Activated naive CD4-positive, alpha-beta T cell treated with anti-CD3 and anti-CD28 coated beads for 36 hours (primary cell): Measurements from ENCODE around the gene TMEM131. TPM values are rescaled to one million over a fixed set of nuclear protein-coding genes. Genes with fewer than 3 reads are reported as not detected.

Source experiments
- CTCF ChIA-PET: fragments of 350-600 bp; sonication (Branson Sonifier 250); formaldehyde crosslinking; loops from one replicate; lab custom pipeline; 2021; ENCODE audit warnings: antibody characterized with exemption; lab: Charles Lee
- DNase-seq: peaks from one replicate; pipeline ENCODE4 v3.0.0-alpha.2; 2020
- H3K27ac Mint-ChIP-seq: one replicate; pipeline ENCODE4 v1.8.0; 2021; ENCODE audit warnings: mild to moderate bottlenecking, mixed read lengths
- H3K27me3 Mint-ChIP-seq: one replicate; pipeline ENCODE4 v1.8.0; 2021; ENCODE audit warnings: low read depth, mixed read lengths
- H3K36me3 Mint-ChIP-seq: one replicate; pipeline ENCODE4 v1.8.0; 2021; ENCODE audit warnings: low read depth, mixed read lengths
- H3K4me1 Mint-ChIP-seq: one replicate; pipeline ENCODE4 v1.8.0; 2021; ENCODE audit warnings: low read depth, mixed read lengths
- H3K4me3 Mint-ChIP-seq: one replicate; pipeline ENCODE4 v1.8.0; 2021; ENCODE audit warnings: mild to moderate bottlenecking, moderate library complexity, mixed read lengths
- H3K9me3 Mint-ChIP-seq: one replicate; pipeline ENCODE4 v1.8.0; 2021; ENCODE audit warnings: mixed read lengths
- intact Hi-C: fragments of 100-400 bp; cut with micrococcal nuclease; formaldehyde crosslinking; loops from one replicate; pipeline ENCODE4 v1.15.1; 2023
- total RNA-seq, 2 experiments: library from RNA; stranded (reverse); gene quantifications; one replicate each; pipeline ENCODE4 v1.2.3, GENCODE V29; 2021

The TMEM131 gene
- total RNA-seq, 2 experiments from 2014 or later: 18.5 to 19.2 TPM

GRCh38 chr2:97792416-97792815 is 203.3 kb downstream of the TMEM131 start:
- Mint-ChIP-seq H3K4me1 (no peaks in the 10 kb centered on the region), H3K27ac (no peak overlapping the region), H3K36me3 (peaks cover 16% of the 10 kb centered on the region), H3K9me3 (no peaks in the 10 kb centered on the region), H3K27me3 (no peaks in the 10 kb centered on the region), H3K4me3 (no peak overlapping the region)
- CTCF ChIA-PET: interaction anchor here (0.6 to 1.1 kb wide), 2 partner anchors 14 to 43 kb away, joined by 3 read pairs; no protein-coding TSS in a partner anchor
- intact Hi-C loops: no loop called here
- DNase-seq: no peak

- H3K27me3 Mint-ChIP-seq: no peaks in the 10 kb centered on the region
- DNase-seq: no peak
- no peak overlapping the region for H3K27ac Mint-ChIP-seq
- peaks cover 2% of the 10 kb centered on the region for H3K4me1 Mint-ChIP-seq
- H3K9me3 Mint-ChIP-seq: no peaks in the 10 kb centered on the region
- H3K36me3 Mint-ChIP-seq: peaks cover 15% of the 10 kb centered on the region
- H3K4me3 Mint-ChIP-seq: no peak overlapping the region
- CTCF ChIA-PET: interaction anchor here (0.6 kb wide), 1 partner anchor 1456 kb away, joined by 3 read pairs; no protein-coding TSS in a partner anchor
- intact Hi-C loops: no loop called here
Measured at GRCh38 chr2:97788986-97789644, 206.6 kb downstream of the TMEM131 start.

DNA sequence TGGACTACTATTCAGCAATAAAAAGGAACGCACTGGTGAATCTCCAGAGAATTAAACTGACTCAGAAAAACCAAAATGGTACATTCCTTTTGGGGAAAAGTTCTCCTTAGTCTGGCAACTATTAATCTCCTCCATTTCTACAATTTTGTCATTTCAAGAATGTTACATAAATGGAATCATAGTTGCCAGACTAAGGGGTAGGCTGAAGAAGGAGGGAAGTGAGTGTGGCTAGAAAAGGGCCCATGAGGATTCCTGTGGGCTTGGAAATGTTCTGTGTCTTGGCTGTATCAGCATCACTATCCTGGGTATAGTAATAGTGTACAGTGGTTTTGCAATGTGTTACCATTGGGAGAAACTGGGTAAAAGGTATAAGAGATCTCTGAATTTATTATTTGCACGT is 209.9 kb downstream of the TMEM131 start:
- CTCF ChIA-PET: interaction anchor here (1.5 to 1.6 kb wide), 2 partner anchors 21 to 85 kb away, joined by 3 to 5 read pairs; no protein-coding TSS in a partner anchor
- intact Hi-C loops: no loop called here

DNA sequence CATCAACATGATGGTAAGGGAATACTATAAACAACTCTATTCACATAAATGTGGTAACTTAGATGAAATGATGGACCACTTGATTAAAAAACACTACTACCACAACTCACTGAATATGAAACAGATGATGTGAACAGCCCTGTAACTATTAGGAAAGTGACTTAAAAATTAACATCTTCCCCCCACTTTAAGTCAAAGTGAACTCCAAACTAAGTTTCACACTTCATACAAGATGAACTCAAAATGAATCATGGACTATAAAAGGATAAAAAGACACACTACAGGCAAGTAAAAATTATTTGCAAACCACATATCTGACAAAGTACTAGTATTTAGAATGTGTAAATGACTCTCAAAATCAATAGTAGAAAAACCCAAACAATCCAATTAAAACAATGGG is 210.8 kb downstream of the TMEM131 start:
- H3K27ac Mint-ChIP-seq: no peak overlapping the region
- H3K36me3 Mint-ChIP-seq: peaks cover 11% of the 10 kb centered on the region
- CTCF ChIA-PET: no interaction called here
- no peak overlapping the region for H3K4me3 Mint-ChIP-seq
- DNase-seq: no peak
- H3K9me3 Mint-ChIP-seq: no peaks in the 10 kb centered on the region
- H3K27me3 Mint-ChIP-seq: no peaks in the 10 kb centered on the region
- intact Hi-C loops: no loop called here
- H3K4me1 Mint-ChIP-seq: peaks cover 2% of the 10 kb centered on the region

More for the DNA sequence above, 209.9 kb downstream of the TMEM131 start:
- H3K4me1 Mint-ChIP-seq: peaks cover 2% of the 10 kb centered on the region
- no peak overlapping the region for H3K27ac Mint-ChIP-seq
- H3K4me3 Mint-ChIP-seq: no peak overlapping the region
- no peaks in the 10 kb centered on the region for H3K27me3 Mint-ChIP-seq
- H3K9me3 Mint-ChIP-seq: no peaks in the 10 kb centered on the region
- no peak for DNase-seq
- peaks cover 11% of the 10 kb centered on the region for H3K36me3 Mint-ChIP-seq

DNA sequence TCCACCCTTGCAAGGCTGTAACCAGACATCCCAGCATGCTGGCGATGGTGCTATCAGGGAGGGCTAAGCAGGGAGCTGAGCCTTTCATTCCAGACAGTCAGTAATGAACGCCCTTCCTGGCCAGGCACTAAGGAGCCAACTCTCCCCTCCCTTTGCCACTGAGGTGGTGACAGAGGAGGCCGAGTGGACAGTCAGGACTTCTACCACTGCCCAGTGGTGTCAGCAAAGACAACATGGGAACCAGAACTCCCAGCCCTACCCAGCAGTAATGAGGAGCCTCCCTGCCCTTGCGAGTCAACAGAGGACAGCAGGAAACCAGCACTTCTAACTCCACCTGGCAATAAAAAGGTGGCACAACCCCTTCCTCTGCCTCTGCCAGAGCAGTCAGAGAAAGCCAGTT is 213.8 kb downstream of the TMEM131 start:
- intact Hi-C loops: no loop called here
- H3K27me3 Mint-ChIP-seq: no peaks in the 10 kb centered on the region
- H3K9me3 Mint-ChIP-seq: no peaks in the 10 kb centered on the region
- peaks cover 2% of the 10 kb centered on the region for H3K4me1 Mint-ChIP-seq
- H3K4me3 Mint-ChIP-seq: no peak overlapping the region
- CTCF ChIA-PET: no interaction called here
- H3K27ac Mint-ChIP-seq: no peak overlapping the region
- peaks cover 5% of the 10 kb centered on the region for H3K36me3 Mint-ChIP-seq
- DNase-seq: no peak

DNA sequence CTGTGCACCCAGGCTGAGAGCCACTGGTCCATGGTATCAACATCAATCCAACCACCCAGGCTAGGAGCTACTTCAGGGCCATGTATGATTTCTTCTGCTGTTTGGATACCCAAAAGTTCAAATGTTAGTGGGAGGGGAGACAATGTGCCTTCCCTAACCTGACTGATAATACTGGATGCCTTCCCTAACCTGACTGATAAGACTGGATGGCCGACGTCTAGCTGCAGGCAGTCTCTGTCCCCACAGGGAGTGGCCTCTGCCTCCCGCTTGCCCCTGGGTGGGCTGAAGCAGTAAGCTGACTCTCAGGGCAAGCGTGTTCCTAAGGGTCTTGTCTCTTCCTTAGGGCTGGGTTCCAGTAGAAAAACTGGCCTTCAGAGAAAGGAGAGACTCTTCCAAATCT is 216.6 kb downstream of the TMEM131 start:
- Mint-ChIP-seq H3K27ac (no peak overlapping the region), H3K4me1 (no peaks in the 10 kb centered on the region), H3K36me3 (peaks cover 13% of the 10 kb centered on the region), H3K27me3 (no peaks in the 10 kb centered on the region), H3K9me3 (no peaks in the 10 kb centered on the region), H3K4me3 (no peak overlapping the region)
- no peak for DNase-seq
- CTCF ChIA-PET: interaction anchor here (0.9 to 1.2 kb wide), 2 partner anchors 12 to 16 kb away, joined by 3 to 5 read pairs; no protein-coding TSS in a partner anchor
- intact Hi-C loops: no loop called here

GRCh38 chr2:97775074-97775473 is 220.7 kb downstream of the TMEM131 start:
- CTCF ChIA-PET: interaction anchor here (0.6 to 2.2 kb wide), 4 partner anchors 26 to 75 kb away, joined by 3 to 8 read pairs (median 4); no protein-coding TSS in a partner anchor
- no peaks in the 10 kb centered on the region for H3K27me3 Mint-ChIP-seq
- peaks cover 14% of the 10 kb centered on the region for H3K36me3 Mint-ChIP-seq

GRCh38 chr2:97774425-97774824 is 221.3 kb downstream of the TMEM131 start:
- CTCF ChIA-PET: interaction anchor here (0.6 to 2.2 kb wide), 5 partner anchors 26 to 610 kb away, joined by 3 to 8 read pairs (median 3); no protein-coding TSS in a partner anchor
- Mint-ChIP-seq H3K9me3 (no peaks in the 10 kb centered on the region), H3K4me1 (no peaks in the 10 kb centered on the region), H3K4me3 (no peak overlapping the region), H3K27me3 (no peaks in the 10 kb centered on the region), H3K36me3 (peaks cover 14% of the 10 kb centered on the region), H3K27ac (no peak overlapping the region)
- intact Hi-C loops: no loop called here
- DNase-seq: no peak

More at GRCh38 chr2:97775074-97775473, 220.7 kb downstream of the TMEM131 start:
- no peaks in the 10 kb centered on the region for H3K4me1 Mint-ChIP-seq
- H3K4me3 Mint-ChIP-seq: no peak overlapping the region
- intact Hi-C loops: no loop called here
- H3K27ac Mint-ChIP-seq: no peak overlapping the region
- no peaks in the 10 kb centered on the region for H3K9me3 Mint-ChIP-seq
- DNase-seq: no peak

- Mint-ChIP-seq H3K36me3 (peaks cover 13% of the 10 kb centered on the region), H3K27me3 (no peaks in the 10 kb centered on the region), H3K27ac (no peak overlapping the region), H3K4me1 (peaks cover 15% of the 10 kb centered on the region), H3K4me3 (no peak overlapping the region), H3K9me3 (no peaks in the 10 kb centered on the region)
- intact Hi-C loops: no loop called here
- CTCF ChIA-PET: no interaction called here
- DNase-seq: no peak
Measured at GRCh38 chr2:97770445-97770844, 225.3 kb downstream of the TMEM131 start.

GRCh38 chr2:97769711-97770110 is 226.0 kb downstream of the TMEM131 start:
- no peak overlapping the region for H3K27ac Mint-ChIP-seq
- peaks cover 12% of the 10 kb centered on the region for H3K36me3 Mint-ChIP-seq
- CTCF ChIA-PET: no interaction called here
- no peak overlapping the region for H3K4me3 Mint-ChIP-seq
- no peaks in the 10 kb centered on the region for H3K9me3 Mint-ChIP-seq
- peaks cover 15% of the 10 kb centered on the region for H3K4me1 Mint-ChIP-seq
- intact Hi-C loops: no loop called here
- no peaks in the 10 kb centered on the region for H3K27me3 Mint-ChIP-seq
- DNase-seq: no peak

GRCh38 chr2:97769308-97769707 is 226.4 kb downstream of the TMEM131 start:
- Mint-ChIP-seq H3K36me3 (peaks cover 8% of the 10 kb centered on the region), H3K4me3 (no peak overlapping the region), H3K4me1 (peaks cover 15% of the 10 kb centered on the region), H3K27me3 (no peaks in the 10 kb centered on the region), H3K9me3 (no peaks in the 10 kb centered on the region), H3K27ac (no peak overlapping the region)
- CTCF ChIA-PET: interaction anchor here (0.7 kb wide), 1 partner anchor 15 kb away, joined by 3 read pairs; no protein-coding TSS in a partner anchor
- intact Hi-C loops: no loop called here
- DNase-seq: no peak

DNA sequence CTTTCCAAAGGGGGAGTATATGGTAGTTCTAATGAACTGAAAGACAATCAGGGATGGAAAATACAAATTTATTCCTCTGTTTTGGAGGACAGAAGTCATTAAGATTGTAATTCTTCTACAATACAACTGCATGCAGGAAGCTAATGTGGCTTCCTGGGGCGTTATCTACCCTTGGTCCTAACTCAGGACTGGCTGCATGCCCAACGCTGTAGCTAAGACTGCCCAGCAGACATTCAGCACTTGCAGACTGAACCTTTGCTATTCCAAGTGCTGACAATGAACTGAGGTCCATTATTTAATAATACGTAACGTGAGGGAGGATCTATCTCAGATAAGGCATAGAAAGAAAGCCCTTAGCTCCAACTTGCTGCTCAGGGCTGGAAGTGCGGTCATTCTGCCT is 229.2 kb downstream of the TMEM131 start:
- H3K4me3 Mint-ChIP-seq: no peak overlapping the region
- intact Hi-C loops: no loop called here
- H3K4me1 Mint-ChIP-seq: peaks cover 21% of the 10 kb centered on the region
- no peaks in the 10 kb centered on the region for H3K27me3 Mint-ChIP-seq
- H3K27ac Mint-ChIP-seq: no peak overlapping the region
- CTCF ChIA-PET: interaction anchor here (0.5 to 2.0 kb wide), 6 partner anchors 11 to 342 kb away, joined by 3 to 6 read pairs (median 4); no protein-coding TSS in a partner anchor
- H3K36me3 Mint-ChIP-seq: peaks cover 12% of the 10 kb centered on the region
- H3K9me3 Mint-ChIP-seq: no peaks in the 10 kb centered on the region
- no peak for DNase-seq

DNA sequence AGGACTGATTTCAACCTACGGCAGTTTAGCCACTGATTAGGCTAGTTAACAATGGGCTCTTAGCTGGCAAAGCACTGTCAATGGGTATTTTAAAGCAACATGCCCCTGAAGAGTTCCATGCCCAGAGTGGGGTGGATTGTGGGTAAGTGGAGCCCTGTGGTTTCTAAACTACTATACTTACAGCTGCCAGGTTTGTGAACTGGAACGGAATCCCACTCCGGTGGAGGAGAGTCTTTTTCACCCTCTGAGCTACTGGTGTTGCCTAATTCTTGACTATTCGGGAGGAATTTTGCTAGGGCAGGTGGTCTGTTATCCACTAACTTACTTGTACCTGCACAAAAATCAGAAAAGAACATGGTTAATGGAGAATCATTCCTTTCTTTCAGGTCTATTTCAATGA is 229.8 kb downstream of the TMEM131 start:
- CTCF ChIA-PET: interaction anchor here (0.8 kb wide), 1 partner anchor 66 kb away, joined by 3 read pairs; no protein-coding TSS in a partner anchor
- DNase-seq: no peak
- no peaks in the 10 kb centered on the region for H3K9me3 Mint-ChIP-seq
- peaks cover 21% of the 10 kb centered on the region for H3K4me1 Mint-ChIP-seq
- H3K27me3 Mint-ChIP-seq: no peaks in the 10 kb centered on the region
- intact Hi-C loops: no loop called here
- no peak overlapping the region for H3K4me3 Mint-ChIP-seq
- H3K27ac Mint-ChIP-seq: no peak overlapping the region
- peaks cover 14% of the 10 kb centered on the region for H3K36me3 Mint-ChIP-seq
